Thymus (tissue), 11 donors: ENCODE results near the gene ITPR3. TPM values are rescaled to one million over a fixed set of nuclear protein-coding genes. Genes with fewer than 3 reads are reported as not detected.
A peak's percentile ranks its signal among the peaks of the same experiment; 100 is the strongest.

Source experiments
- DNase-seq, 9 donors: peaks; one replicate each; pipeline ENCODE4 v3.0.0-alpha.2; 2013; ENCODE audit warnings: low spot score in 9 of 9, low read depth in 6 of 9, missing footprints in 1 of 9
- H3K27ac ChIP-seq, 2 donors: one replicate each; pipeline ENCODE4 v1.5.1; 2013; ENCODE audit warnings: control low read depth in 1 of 2, low read depth in 1 of 2, low read length in 1 of 2, mild to moderate bottlenecking in 1 of 2, moderate library complexity in 1 of 2
- H3K27me3 ChIP-seq, 2 donors: one replicate each; pipeline ENCODE4 v1.5.1; 2013; ENCODE audit warnings: low read length in 1 of 2; ENCODE audit not compliant: control insufficient read depth in 2 of 2, insufficient read depth in 1 of 2
- H3K36me3 ChIP-seq, 2 donors: one replicate each; pipeline ENCODE4 v1.5.1; 2013; ENCODE audit warnings: low read length in 1 of 2, mild to moderate bottlenecking in 1 of 2, moderate library complexity in 1 of 2; ENCODE audit not compliant: control insufficient read depth in 2 of 2, insufficient read depth in 2 of 2
- H3K4me1 ChIP-seq, 2 donors: one replicate each; pipeline ENCODE4 v1.5.1; 2013; ENCODE audit warnings: low read length in 2 of 2; ENCODE audit not compliant: control insufficient read depth in 2 of 2, insufficient read depth in 2 of 2
- H3K4me3 ChIP-seq, 2 donors: one replicate each; pipeline ENCODE4 v1.5.1; 2013; ENCODE audit warnings: low read length in 2 of 2, control low read depth in 1 of 2, mild to moderate bottlenecking in 1 of 2
- H3K9me3 ChIP-seq, 2 donors: one replicate each; pipeline ENCODE4 v1.5.1; 2013; ENCODE audit warnings: low read length in 1 of 2, mild to moderate bottlenecking in 1 of 2; ENCODE audit not compliant: control insufficient read depth in 2 of 2, insufficient read depth in 1 of 2
- WGBS: extraction: QIAGEN DNeasy Blood & Tissue Kit; methylation state at CpG from one replicate; pipeline ENCODE4 v1.1.7; 2013; 5-methylcytosine and 5-hydroxymethylcytosine counted together
- polyA plus RNA-seq: library from polyadenylated mRNA; stranded (reverse); fragments of 200-250 nt; gene quantifications from one replicate; pipeline ENCODE4 v1.2.3, GENCODE V29; 2013
- total RNA-seq: library from RNA; stranded (reverse); fragments of 120-200 nt; gene quantifications from one replicate; pipeline ENCODE4 v1.2.4, GENCODE V29; 2013
- donor health status: healthy.

The ITPR3 gene
- total and polyA plus RNA-seq, 2 donors: 4.7 to 19.5 TPM

DNA sequence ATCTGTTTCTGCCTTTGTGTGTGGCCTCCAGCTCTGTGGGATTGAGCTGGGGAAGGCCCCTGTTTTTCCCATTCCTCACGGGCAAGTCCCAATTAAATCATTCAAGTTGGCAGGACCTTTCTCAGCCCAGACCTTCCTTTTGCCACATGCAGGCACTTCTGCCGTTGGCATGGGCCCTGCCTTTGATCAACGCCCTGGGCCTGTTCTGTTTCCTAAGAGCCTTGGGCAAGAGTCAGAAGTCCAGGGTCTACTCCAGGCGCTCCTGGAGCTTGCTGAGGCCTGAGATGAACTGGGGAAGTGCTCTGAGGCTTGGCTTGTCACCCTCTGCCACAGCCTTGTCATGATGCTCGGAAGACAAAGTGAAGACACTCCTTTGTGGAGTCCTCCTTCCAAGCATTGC is 118.4 kb downstream of the ITPR3 start:
- peaks cover 0 to 5% of the 10 kb centered on the region in 2 donors for H3K4me1 ChIP-seq
- no peak overlapping the region for H3K27ac ChIP-seq
- peaks cover 0 to 21% of the 10 kb centered on the region in 2 donors for H3K27me3 ChIP-seq
- H3K9me3 ChIP-seq: no peaks in the 10 kb centered on the region
- no peaks in the 10 kb centered on the region for H3K36me3 ChIP-seq
- DNase-seq: no peak
- WGBS: 93% methylated on average over 5 of the region's 5 CpGs
- H3K4me3 ChIP-seq: no peak overlapping the region

GRCh38 chr6:33740204-33740608 is 119.1 kb downstream of the ITPR3 start:
- no peaks in the 10 kb centered on the region for H3K9me3 ChIP-seq
- 91% methylated on average over 6 of the region's 6 CpGs for WGBS
- peaks cover 0 to 5% of the 10 kb centered on the region in 2 donors for H3K4me1 ChIP-seq
- H3K4me3 ChIP-seq: no peak overlapping the region
- H3K27ac ChIP-seq: no peak overlapping the region
- DNase-seq: no peak
- peaks cover 0 to 21% of the 10 kb centered on the region in 2 donors for H3K27me3 ChIP-seq
- H3K36me3 ChIP-seq: no peaks in the 10 kb centered on the region

GRCh38 chr6:33740794-33741193 is 119.7 kb downstream of the ITPR3 start:
- WGBS: 93% methylated on average over 5 of the region's 5 CpGs
- no peak overlapping the region for H3K27ac ChIP-seq
- no peak for DNase-seq
- H3K9me3 ChIP-seq: no peaks in the 10 kb centered on the region
- no peaks in the 10 kb centered on the region for H3K36me3 ChIP-seq
- peaks cover 0 to 21% of the 10 kb centered on the region in 2 donors for H3K27me3 ChIP-seq
- H3K4me3 ChIP-seq: no peak overlapping the region
- peaks cover 0 to 5% of the 10 kb centered on the region in 2 donors for H3K4me1 ChIP-seq

DNA sequence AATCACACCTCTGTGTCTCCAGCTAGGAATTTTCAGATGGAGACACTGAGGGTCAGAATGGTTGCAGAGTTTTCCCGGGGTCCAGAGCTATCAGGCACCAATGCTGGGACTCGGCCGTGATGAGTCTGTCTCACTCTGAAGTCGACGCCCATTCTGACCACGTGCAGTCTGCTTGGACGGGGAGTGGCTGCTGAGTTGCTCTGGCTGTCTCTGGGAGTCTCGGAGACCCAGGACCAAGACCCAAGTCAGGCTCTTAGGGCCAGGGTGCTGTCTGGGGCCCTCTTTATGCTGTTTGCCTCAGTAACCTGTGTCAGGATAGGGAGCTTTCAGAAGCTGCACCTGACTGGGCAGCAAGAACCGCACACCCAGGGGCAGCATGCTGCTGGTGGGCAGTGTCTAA is 121.0 kb downstream of the ITPR3 start:
- Histone ChIP-seq H3K36me3 (no peaks in the 10 kb centered on the region), H3K9me3 (no peaks in the 10 kb centered on the region), H3K4me3 (no peak overlapping the region), H3K27me3 (peaks cover 0 to 29% of the 10 kb centered on the region in 2 donors), H3K27ac (no peak overlapping the region), H3K4me1 (peaks cover 0 to 5% of the 10 kb centered on the region in 2 donors)
- DNase-seq: no peak
- WGBS: 86% methylated on average over 9 of the region's 9 CpGs

- Histone ChIP-seq H3K4me1 (peaks cover 0 to 5% of the 10 kb centered on the region in 2 donors), H3K27ac (no peak overlapping the region), H3K36me3 (no peaks in the 10 kb centered on the region), H3K27me3 (peaks cover 0 to 29% of the 10 kb centered on the region in 2 donors), H3K4me3 (no peak overlapping the region), H3K9me3 (no peaks in the 10 kb centered on the region)
- DNase-seq: no peak
- 88% methylated on average over 7 of the region's 7 CpGs for WGBS
Observed at GRCh38 chr6:33742837-33743236, 121.7 kb downstream of the ITPR3 start.

GRCh38 chr6:33744001-33744848 is 123.1 kb downstream of the ITPR3 start:
- DNase-seq: peak in 8 of 9 donors; percentile 38 to 80 (median 64)
- Histone ChIP-seq H3K4me1 (peaks cover 0 to 5% of the 10 kb centered on the region in 2 donors), H3K4me3 (no peak overlapping the region), H3K9me3 (no peaks in the 10 kb centered on the region), H3K27ac (peak overlapping the region in 1 of 2 donors; percentile 46), H3K27me3 (peaks cover 0 to 36% of the 10 kb centered on the region in 2 donors), H3K36me3 (no peaks in the 10 kb centered on the region)
- 46% methylated on average over 11 of the region's 11 CpGs for WGBS

DNA sequence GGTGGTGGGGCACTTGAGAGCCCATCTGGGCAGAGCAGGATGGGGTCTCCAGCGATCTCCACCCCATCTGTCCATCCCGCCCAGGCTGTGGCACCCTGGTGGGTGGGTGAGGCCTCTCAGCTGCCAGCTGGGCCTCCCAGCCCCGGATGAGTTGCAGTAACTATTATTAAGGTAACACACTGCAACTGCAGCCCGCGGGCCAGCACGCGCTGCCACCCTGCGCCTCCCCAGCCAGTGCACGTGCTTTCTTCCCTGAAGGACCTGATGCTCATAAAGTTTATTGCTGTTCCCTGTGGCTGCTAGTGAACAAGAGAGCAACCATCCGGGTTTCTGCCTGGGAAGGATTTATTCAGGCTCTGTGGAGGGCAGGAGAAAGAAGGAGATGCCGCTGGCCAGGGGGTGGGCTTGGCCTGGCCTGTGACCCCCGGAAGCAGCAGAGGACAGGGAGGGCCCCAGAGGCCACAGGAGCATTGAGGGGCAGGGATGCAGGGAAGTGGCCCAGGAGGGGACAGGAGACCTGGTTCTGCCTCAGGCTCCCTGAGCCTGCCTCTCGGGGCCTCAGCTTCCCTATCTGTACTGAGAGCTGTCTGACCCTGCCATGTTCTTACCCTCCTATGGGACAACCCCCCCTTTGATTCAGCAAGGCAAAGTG is 123.9 kb downstream of the ITPR3 start:
- H3K36me3 ChIP-seq: no peaks in the 10 kb centered on the region
- H3K9me3 ChIP-seq: no peaks in the 10 kb centered on the region
- H3K4me3 ChIP-seq: no peak overlapping the region
- peaks cover 0 to 34% of the 10 kb centered on the region in 2 donors for H3K27me3 ChIP-seq
- WGBS: 89% methylated on average over 13 of the region's 13 CpGs
- H3K4me1 ChIP-seq: peaks cover 0 to 5% of the 10 kb centered on the region in 2 donors
- DNase-seq: no peak
- peak overlapping the region in 1 of 2 donors; percentile 68 for H3K27ac ChIP-seq

GRCh38 chr6:33745548-33745947 is 124.4 kb downstream of the ITPR3 start:
- peaks cover 0 to 34% of the 10 kb centered on the region in 2 donors for H3K27me3 ChIP-seq
- H3K4me3 ChIP-seq: no peak overlapping the region
- H3K9me3 ChIP-seq: no peaks in the 10 kb centered on the region
- H3K36me3 ChIP-seq: no peaks in the 10 kb centered on the region
- H3K4me1 ChIP-seq: peaks cover 0 to 6% of the 10 kb centered on the region in 2 donors
- no peak overlapping the region for H3K27ac ChIP-seq
- 95% methylated on average over 7 of the region's 7 CpGs for WGBS
- DNase-seq: no peak
